ENCODE results near the gene PCBP3.
"Not testable (repeated sequence)": the region's sequence is repeated elsewhere in the genome, so short reads cannot be mapped to it uniquely, and the experiment has no call there.

The PCBP3 gene

GRCh38 chr21:45805321-45805720 is 161.8 kb downstream of the PCBP3 start:
- DNase-seq, result peak; percentile 12
- Mint-ChIP-seq H3K36me3 (ENCODE audit: low read depth) (no peaks in the 10 kb centered on the region), H3K9me3 (peaks cover 3% of the 10 kb centered on the region), H3K27ac (no peak overlapping the region), H3K4me3 (no peak overlapping the region), H3K27me3 (peaks cover 3% of the 10 kb centered on the region), H3K4me1 (ENCODE audit: low read depth) (no peaks in the 10 kb centered on the region)

GRCh38 chr21:45806042-45806441 is 162.5 kb downstream of the PCBP3 start:
- peak; percentile 15 for DNase-seq
- H3K27me3 Mint-ChIP-seq, result peaks cover 3% of the 10 kb centered on the region

GRCh38 chr21:45808663-45809062 is 165.1 kb downstream of the PCBP3 start:
- not testable (repeated sequence) for H3K4me3 Mint-ChIP-seq; H3K4me1 Mint-ChIP-seq (ENCODE audit: low read depth); H3K36me3 Mint-ChIP-seq (ENCODE audit: low read depth); H3K27me3 Mint-ChIP-seq; H3K27ac Mint-ChIP-seq; H3K9me3 Mint-ChIP-seq
- peak; percentile 11 for DNase-seq

More at GRCh38 chr21:45806042-45806441, 162.5 kb downstream of the PCBP3 start:
- Mint-ChIP-seq H3K9me3 (peaks cover 3% of the 10 kb centered on the region), H3K27ac (no peak overlapping the region), H3K4me3 (no peak overlapping the region), H3K4me1 (ENCODE audit: low read depth) (no peaks in the 10 kb centered on the region), H3K36me3 (ENCODE audit: low read depth) (no peaks in the 10 kb centered on the region)

GRCh38 chr21:45809421-45809820 is 165.9 kb downstream of the PCBP3 start:
- Mint-ChIP-seq H3K4me3 (no peak overlapping the region), H3K36me3 (ENCODE audit: low read depth) (peaks cover 3% of the 10 kb centered on the region), H3K27ac (no peak overlapping the region), H3K4me1 (ENCODE audit: low read depth) (peaks cover 4% of the 10 kb centered on the region), H3K27me3 (peaks cover 3% of the 10 kb centered on the region), H3K9me3 (peaks cover 3% of the 10 kb centered on the region)
- DNase-seq, result no peak

GRCh38 chr21:45811136-45811535 is 167.6 kb downstream of the PCBP3 start:
- Mint-ChIP-seq H3K4me3 (no peak overlapping the region), H3K27me3 (peaks cover 3% of the 10 kb centered on the region), H3K27ac (no peak overlapping the region), H3K36me3 (ENCODE audit: low read depth) (peaks cover 3% of the 10 kb centered on the region), H3K4me1 (ENCODE audit: low read depth) (peaks cover 4% of the 10 kb centered on the region), H3K9me3 (peaks cover 3% of the 10 kb centered on the region)
- DNase-seq, result peak; percentile 15

- H3K27ac Mint-ChIP-seq, H3K9me3 Mint-ChIP-seq: not testable (repeated sequence)
- peak; percentile 30 for DNase-seq
Measured at GRCh38 chr21:45814210-45814940, 170.8 kb downstream of the PCBP3 start.

GRCh38 chr21:45815781-45816180 is 172.3 kb downstream of the PCBP3 start:
- H3K4me3 Mint-ChIP-seq, H3K9me3 Mint-ChIP-seq: not testable (repeated sequence)
- H3K36me3 Mint-ChIP-seq (ENCODE audit: low read depth), result peaks cover 16% of the 10 kb centered on the region

More at GRCh38 chr21:45814210-45814940, 170.8 kb downstream of the PCBP3 start:
- peaks cover 30% of the 10 kb centered on the region for H3K4me1 Mint-ChIP-seq (ENCODE audit: low read depth)
- H3K36me3 Mint-ChIP-seq (ENCODE audit: low read depth), result peaks cover 16% of the 10 kb centered on the region
- not testable (repeated sequence) for H3K4me3 Mint-ChIP-seq, H3K27me3 Mint-ChIP-seq

GRCh38 chr21:45816794-45817193 is 173.3 kb downstream of the PCBP3 start:
- Mint-ChIP-seq H3K27ac (peak overlapping the region; percentile 96), H3K36me3 (ENCODE audit: low read depth) (peaks cover 16% of the 10 kb centered on the region), H3K9me3 (peaks cover 2% of the 10 kb centered on the region), H3K4me1 (ENCODE audit: low read depth) (peaks cover 54% of the 10 kb centered on the region), H3K4me3 (no peak overlapping the region), H3K27me3 (peaks cover 5% of the 10 kb centered on the region)
- peak; percentile 12 for DNase-seq

More at GRCh38 chr21:45815781-45816180, 172.3 kb downstream of the PCBP3 start:
- H3K4me1 Mint-ChIP-seq (ENCODE audit: low read depth), result peaks cover 44% of the 10 kb centered on the region
- H3K27ac Mint-ChIP-seq, H3K27me3 Mint-ChIP-seq: not testable (repeated sequence)
- DNase-seq, result peak; percentile 29

GRCh38 chr21:45817345-45817744 is 173.8 kb downstream of the PCBP3 start:
- Mint-ChIP-seq H3K4me1 (ENCODE audit: low read depth) (peaks cover 55% of the 10 kb centered on the region), H3K27ac (peak overlapping the region; percentile 96), H3K36me3 (ENCODE audit: low read depth) (peaks cover 16% of the 10 kb centered on the region), H3K4me3 (no peak overlapping the region), H3K27me3 (peaks cover 7% of the 10 kb centered on the region), H3K9me3 (peaks cover 2% of the 10 kb centered on the region)
- peak; percentile 23 for DNase-seq

- peak overlapping the region; percentile 96 for H3K27ac Mint-ChIP-seq
- H3K4me3 Mint-ChIP-seq, result peak overlapping the region; percentile 38
- DNase-seq, result peak; percentile 45
- peaks cover 10% of the 10 kb centered on the region for H3K27me3 Mint-ChIP-seq
- H3K9me3 Mint-ChIP-seq, result peaks cover 2% of the 10 kb centered on the region
- peaks cover 12% of the 10 kb centered on the region for H3K36me3 Mint-ChIP-seq (ENCODE audit: low read depth)
- peaks cover 51% of the 10 kb centered on the region for H3K4me1 Mint-ChIP-seq (ENCODE audit: low read depth)
Measured at GRCh38 chr21:45818276-45818903, 174.9 kb downstream of the PCBP3 start.

GRCh38 chr21:45818904-45819285 is 175.4 kb downstream of the PCBP3 start:
- Mint-ChIP-seq H3K27ac (peak overlapping the region; percentile 96), H3K27me3 (peaks cover 10% of the 10 kb centered on the region), H3K36me3 (ENCODE audit: low read depth) (peaks cover 12% of the 10 kb centered on the region), H3K4me3 (peak overlapping the region; percentile 38), H3K9me3 (peaks cover 2% of the 10 kb centered on the region), H3K4me1 (ENCODE audit: low read depth) (peaks cover 51% of the 10 kb centered on the region)
- DNase-seq, result peak; percentile 85

GRCh38 chr21:45819478-45820170 is 176.1 kb downstream of the PCBP3 start:
- Mint-ChIP-seq H3K27me3 (peaks cover 10% of the 10 kb centered on the region), H3K4me3 (peak overlapping the region; percentile 38), H3K27ac (peak overlapping the region; percentile 96), H3K9me3 (peaks cover 2% of the 10 kb centered on the region), H3K4me1 (ENCODE audit: low read depth) (peaks cover 51% of the 10 kb centered on the region), H3K36me3 (ENCODE audit: low read depth) (peaks cover 12% of the 10 kb centered on the region)
- DNase-seq, result no peak

GRCh38 chr21:45820171-45821091 is 176.9 kb downstream of the PCBP3 start:
- H3K4me1 Mint-ChIP-seq (ENCODE audit: low read depth), result peaks cover 51% of the 10 kb centered on the region
- DNase-seq, result peak; percentile 87
- peaks cover 2% of the 10 kb centered on the region for H3K9me3 Mint-ChIP-seq
- peak overlapping the region; percentile 69 for H3K27ac Mint-ChIP-seq
- H3K27me3 Mint-ChIP-seq, result peaks cover 14% of the 10 kb centered on the region
- H3K4me3 Mint-ChIP-seq, result peak overlapping the region; percentile 4
- H3K36me3 Mint-ChIP-seq (ENCODE audit: low read depth), result peaks cover 12% of the 10 kb centered on the region

All from activated T-cell treated with anti-CD3 and anti-CD28 coated beads, Interleukin-2, amount 50 U/mL, for 24 hours (primary cell).